Neural progenitor cell (in vitro differentiated cells): ENCODE data around the gene MIER2. TPM values are rescaled to one million over a fixed set of nuclear protein-coding genes. Genes with fewer than 3 reads are reported as not detected.

ENCODE experiments used
- DNase-seq: peaks from one replicate; pipeline ENCODE4 v3.0.0-alpha.2; 2016; ENCODE audit warnings: low spot score
- H2AFZ ChIP-seq: fragments of 200-600 bp; sonication (generic); replicated peaks from 2 replicates; pipeline ENCODE4 v1.6.1; 2016; ENCODE audit warnings: antibody characterized with exemption
- H3F3A ChIP-seq: fragments of 200-600 bp; sonication (generic); 2 replicates; pipeline ENCODE4 v1.6.1; 2016; ENCODE audit warnings: antibody characterized with exemption, low read depth
- H3K27ac ChIP-seq: fragments of 200-600 bp; sonication (generic); 2 replicates; pipeline ENCODE4 v1.5.1; 2016; ENCODE audit warnings: mild to moderate bottlenecking
- H3K27me3 ChIP-seq: fragments of 200-600 bp; sonication (generic); 2 replicates; pipeline ENCODE4 v1.6.1; 2016; ENCODE audit warnings: mild to moderate bottlenecking, moderate library complexity
- H3K36me3 ChIP-seq: fragments of 200-600 bp; sonication (generic); 2 replicates; pipeline ENCODE4 v1.5.1; 2016
- H3K4me1 ChIP-seq: fragments of 200-600 bp; sonication (generic); 2 replicates; pipeline ENCODE4 v1.6.1; 2016; ENCODE audit warnings: mixed run types
- H3K4me2 ChIP-seq: fragments of 200-600 bp; sonication (generic); 2 replicates; pipeline ENCODE4 v1.6.1; 2016
- H3K4me3 ChIP-seq: fragments of 200-600 bp; sonication (generic); 2 replicates; pipeline ENCODE4 v1.5.1; 2016
- H3K79me2 ChIP-seq: fragments of 200-600 bp; sonication (generic); 2 replicates; pipeline ENCODE4 v1.6.1; 2016; ENCODE audit warnings: low read depth
- H3K9ac ChIP-seq: fragments of 200-600 bp; sonication (generic); 2 replicates; pipeline ENCODE4 v1.6.1; 2016
- H3K9me3 ChIP-seq: fragments of 200-600 bp; sonication (generic); 2 replicates; pipeline ENCODE4 v1.5.1; 2016; ENCODE audit warnings: low read depth
- H4K20me1 ChIP-seq: fragments of 200-600 bp; sonication (generic); 2 replicates; pipeline ENCODE4 v1.6.1; 2016; ENCODE audit warnings: low read depth
- H3K27ac Mint-ChIP-seq: 3 replicates; pipeline ENCODE4 v1.8.0; 2021; ENCODE audit warnings: mixed read lengths
- H3K27me3 Mint-ChIP-seq: 2 replicates; pipeline ENCODE4 v1.8.0; 2022; ENCODE audit warnings: low read depth, mild to moderate bottlenecking, inconsistent platforms, moderate library complexity, mixed read lengths; ENCODE audit not compliant: insufficient read depth
- H3K36me3 Mint-ChIP-seq: 3 replicates; pipeline ENCODE4 v1.8.0; 2021; ENCODE audit warnings: mixed read lengths
- H3K4me1 Mint-ChIP-seq: 3 replicates; pipeline ENCODE4 v1.8.0; 2021; ENCODE audit warnings: mixed read lengths
- H3K4me3 Mint-ChIP-seq: 3 replicates; pipeline ENCODE4 v1.8.0; 2021; ENCODE audit warnings: mild to moderate bottlenecking, moderate library complexity, mixed read lengths
- H3K9me3 Mint-ChIP-seq: 3 replicates; pipeline ENCODE4 v1.8.0; 2020; ENCODE audit warnings: mixed read lengths
- CTCF ChIP-seq: fragments of 200-600 bp; sonication (generic); IDR thresholded peaks from 2 replicates; pipeline ENCODE4 v1.5.1; 2017; ENCODE audit warnings: antibody characterized with exemption, mild to moderate bottlenecking
- EZH2 ChIP-seq: fragments of 200-600 bp; sonication (generic); IDR thresholded peaks from 2 replicates; pipeline ENCODE4 v1.6.1; 2017; ENCODE audit warnings: antibody characterized with exemption, mild to moderate bottlenecking, moderate library complexity
- EZH2phosphoT487 ChIP-seq: fragments of 200-600 bp; sonication (generic); IDR thresholded peaks from 2 replicates; pipeline ENCODE4 v1.6.1; 2017; ENCODE audit warnings: antibody characterized with exemption
- total RNA-seq: library from RNA; depleted of rRNA; stranded (reverse); fragments of >200 nt; gene quantifications from 2 replicates; pipeline ENCODE4 v1.2.3, GENCODE V29; 2015; ENCODE audit warnings: low replicate concordance

The MIER2 gene
- total RNA-seq, 1 donor from 2014 or later, result 12.9 TPM

GRCh38 chr19:373391-374182 lies 29.0 kb upstream of the MIER2 start:
- Histone ChIP-seq H2AFZ (no peak overlapping the region), H3F3A (peaks cover 3% of the 10 kb centered on the region), H3K9me3 (no peaks in the 10 kb centered on the region), H4K20me1 (no peaks in the 10 kb centered on the region), H3K4me3 (no peak overlapping the region), H3K27me3 (no peaks in the 10 kb centered on the region), H3K79me2 (no peaks in the 10 kb centered on the region), H3K36me3 (no peaks in the 10 kb centered on the region), H3K4me1 (no peaks in the 10 kb centered on the region), H3K4me2 (no peak overlapping the region), H3K27ac (no peak overlapping the region), H3K9ac (no peak overlapping the region)
- Mint-ChIP-seq H3K27ac (no peak overlapping the region), H3K9me3 (peaks cover 3% of the 10 kb centered on the region), H3K4me3 (no peak overlapping the region), H3K36me3 (no peaks in the 10 kb centered on the region), H3K4me1 (peaks cover 8% of the 10 kb centered on the region), H3K27me3 (peaks cover 15% of the 10 kb centered on the region)
- no peak for DNase-seq
- TF ChIP-seq EZH2 (no peak), EZH2phosphoT487 (no peak), CTCF (no peak)

GRCh38 chr19:372306-372890 lies 27.8 kb upstream of the MIER2 start:
- H3K4me3 Mint-ChIP-seq, result no peak overlapping the region
- H3K9me3 ChIP-seq, result no peaks in the 10 kb centered on the region
- H3K27ac Mint-ChIP-seq, result peak overlapping the region; percentile 37
- H3K4me1 ChIP-seq, result no peaks in the 10 kb centered on the region
- no peaks in the 10 kb centered on the region for H3F3A ChIP-seq
- H3K4me2 ChIP-seq, result no peak overlapping the region
- H3K4me1 Mint-ChIP-seq, result peaks cover 11% of the 10 kb centered on the region
- no peak overlapping the region for H3K27ac ChIP-seq
- no peak for DNase-seq
- H3K36me3 ChIP-seq, result no peaks in the 10 kb centered on the region
- peaks cover 15% of the 10 kb centered on the region for H3K27me3 Mint-ChIP-seq
- no peaks in the 10 kb centered on the region for H4K20me1 ChIP-seq
- peaks cover 3% of the 10 kb centered on the region for H3K9me3 Mint-ChIP-seq
- no peaks in the 10 kb centered on the region for H3K27me3 ChIP-seq
- TF ChIP-seq CTCF, result no peak
- no peak for TF ChIP-seq EZH2phosphoT487
- TF ChIP-seq EZH2, result no peak
- no peaks in the 10 kb centered on the region for H3K36me3 Mint-ChIP-seq
- H3K9ac ChIP-seq, result no peak overlapping the region
- no peak overlapping the region for H3K4me3 ChIP-seq
- H2AFZ ChIP-seq, result no peak overlapping the region
- no peaks in the 10 kb centered on the region for H3K79me2 ChIP-seq

GRCh38 chr19:371501-372168 lies 27.0 kb upstream of the MIER2 start:
- Histone ChIP-seq H3K79me2 (no peaks in the 10 kb centered on the region), H3F3A (no peaks in the 10 kb centered on the region), H3K27me3 (no peaks in the 10 kb centered on the region), H3K4me2 (no peak overlapping the region), H3K4me1 (no peaks in the 10 kb centered on the region), H3K9me3 (no peaks in the 10 kb centered on the region), H2AFZ (no peak overlapping the region), H3K4me3 (no peak overlapping the region), H3K9ac (no peak overlapping the region), H3K27ac (no peak overlapping the region), H3K36me3 (no peaks in the 10 kb centered on the region), H4K20me1 (no peaks in the 10 kb centered on the region)
- Mint-ChIP-seq H3K27me3 (peaks cover 19% of the 10 kb centered on the region), H3K27ac (peak overlapping the region; percentile 35), H3K9me3 (peaks cover 3% of the 10 kb centered on the region), H3K36me3 (no peaks in the 10 kb centered on the region), H3K4me3 (no peak overlapping the region), H3K4me1 (peaks cover 12% of the 10 kb centered on the region)
- DNase-seq, result no peak
- TF ChIP-seq EZH2phosphoT487, result no peak
- TF ChIP-seq EZH2, result no peak
- no peak for TF ChIP-seq CTCF
